Measurements from ENCODE around the gene KCNG2.

KCNG2 gene

DNA sequence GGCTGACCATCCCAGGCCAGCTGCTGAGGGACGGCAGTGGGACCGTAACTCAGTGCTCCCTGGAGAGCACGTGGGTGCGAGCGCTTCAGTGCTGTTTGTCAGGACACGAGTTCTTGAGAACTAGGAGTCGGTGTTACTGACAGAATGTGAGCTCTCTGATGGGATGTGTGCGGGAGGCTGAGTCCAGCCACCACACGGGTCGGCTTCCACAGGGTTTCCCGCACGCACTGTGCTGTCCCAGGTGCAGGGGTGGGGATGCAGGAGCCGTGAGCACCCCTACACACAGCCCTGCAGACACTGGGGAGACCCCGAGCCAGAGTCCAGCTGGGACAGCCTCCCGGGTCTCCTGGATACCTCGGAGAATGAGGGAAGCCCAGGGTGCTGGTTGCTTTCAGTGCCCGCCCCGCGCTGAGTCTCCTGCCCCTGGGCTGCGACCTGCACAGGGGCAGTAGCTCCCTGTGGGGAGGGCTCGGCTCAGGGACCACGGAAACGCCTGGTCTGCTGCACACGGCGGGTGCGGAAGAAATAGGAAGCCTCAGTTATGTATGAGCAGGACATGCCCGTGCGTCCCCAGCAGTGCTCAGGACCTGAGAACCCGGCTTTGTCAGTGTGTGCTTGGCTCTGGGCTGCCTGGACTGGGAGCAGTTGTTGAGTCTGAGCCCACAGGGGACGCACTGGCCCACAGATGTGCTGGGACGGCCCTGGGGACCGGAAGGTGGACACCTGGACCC, 71.2 kb downstream of the KCNG2 start:
- no peaks in the 10 kb centered on the region for H4K20me1 ChIP-seq (ENCODE audit: insufficient read depth, low read length)
- H3K4me1 ChIP-seq (ENCODE audit: insufficient read depth, low read length, severe bottlenecking): no peaks in the 10 kb centered on the region
- no peaks in the 10 kb centered on the region for H3K36me3 ChIP-seq (ENCODE audit: insufficient read depth, low read length)
- 0 out of 2 replicates have a peak, but pooled peaks cover 5% of the 10 kb centered on the region for H3K27me3 ChIP-seq (ENCODE audit: insufficient read depth, low read length)
- no peak overlapping the region for H3K4me3 ChIP-seq (ENCODE audit: low read depth, low read length, poor library complexity, severe bottlenecking)
- TF ChIP-seq, protein P1, sequence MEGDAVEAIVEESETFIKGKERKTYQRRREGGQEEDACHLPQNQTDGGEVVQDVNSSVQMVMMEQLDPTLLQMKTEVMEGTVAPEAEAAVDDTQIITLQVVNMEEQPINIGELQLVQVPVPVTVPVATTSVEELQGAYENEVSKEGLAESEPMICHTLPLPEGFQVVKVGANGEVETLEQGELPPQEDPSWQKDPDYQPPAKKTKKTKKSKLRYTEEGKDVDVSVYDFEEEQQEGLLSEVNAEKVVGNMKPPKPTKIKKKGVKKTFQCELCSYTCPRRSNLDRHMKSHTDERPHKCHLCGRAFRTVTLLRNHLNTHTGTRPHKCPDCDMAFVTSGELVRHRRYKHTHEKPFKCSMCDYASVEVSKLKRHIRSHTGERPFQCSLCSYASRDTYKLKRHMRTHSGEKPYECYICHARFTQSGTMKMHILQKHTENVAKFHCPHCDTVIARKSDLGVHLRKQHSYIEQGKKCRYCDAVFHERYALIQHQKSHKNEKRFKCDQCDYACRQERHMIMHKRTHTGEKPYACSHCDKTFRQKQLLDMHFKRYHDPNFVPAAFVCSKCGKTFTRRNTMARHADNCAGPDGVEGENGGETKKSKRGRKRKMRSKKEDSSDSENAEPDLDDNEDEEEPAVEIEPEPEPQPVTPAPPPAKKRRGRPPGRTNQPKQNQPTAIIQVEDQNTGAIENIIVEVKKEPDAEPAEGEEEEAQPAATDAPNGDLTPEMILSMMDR (IDR thresholded peaks at IDR 0.05; ENCODE audit: low read length): no peak
- no peak for TF ChIP-seq EZH2 (IDR thresholded peaks at IDR 0.05; ENCODE audit: borderline replicate concordance, low read length)
- no peaks in the 10 kb centered on the region for H3F3A ChIP-seq (ENCODE audit: insufficient read depth, low read length)
- no peak overlapping the region for H2AFZ ChIP-seq (ENCODE audit: low read length)
- H3K4me2 ChIP-seq (ENCODE audit: low read length): no peak overlapping the region
- no peak overlapping the region for H3K27ac ChIP-seq (ENCODE audit: low read depth, low read length, poor library complexity, severe bottlenecking)
- H3K9me2 ChIP-seq (ENCODE audit: low read depth, low read length): no peaks in the 10 kb centered on the region
- no peaks in the 10 kb centered on the region for H3K79me2 ChIP-seq (ENCODE audit: insufficient read depth, low read length)
- no peak overlapping the region for H3K9ac ChIP-seq (ENCODE audit: low read length)
- H3K9me3 ChIP-seq (ENCODE audit: low read length): no peaks in the 10 kb centered on the region

GRCh38 chr18:79869591-79870300, 72.0 kb downstream of the KCNG2 start:
- Histone ChIP-seq H4K20me1 (ENCODE audit: insufficient read depth, low read length) (no peaks in the 10 kb centered on the region), H3K9me3 (ENCODE audit: low read length) (no peaks in the 10 kb centered on the region), H3K36me3 (ENCODE audit: insufficient read depth, low read length) (no peaks in the 10 kb centered on the region), H3K27ac (ENCODE audit: low read depth, low read length, poor library complexity, severe bottlenecking) (no peak overlapping the region), H3K9ac (ENCODE audit: low read length) (no peak overlapping the region), H3K4me1 (ENCODE audit: insufficient read depth, low read length, severe bottlenecking) (no peaks in the 10 kb centered on the region), H3K4me3 (ENCODE audit: low read depth, low read length, poor library complexity, severe bottlenecking) (no peak overlapping the region), H2AFZ (ENCODE audit: low read length) (no peak overlapping the region), H3F3A (ENCODE audit: insufficient read depth, low read length) (no peaks in the 10 kb centered on the region), H3K4me2 (ENCODE audit: low read length) (no peak overlapping the region), H3K9me2 (ENCODE audit: low read depth, low read length) (no peaks in the 10 kb centered on the region), H3K27me3 (ENCODE audit: insufficient read depth, low read length) (0 out of 2 replicates have a peak, but pooled peaks cover 5% of the 10 kb centered on the region), H3K79me2 (ENCODE audit: insufficient read depth, low read length) (no peaks in the 10 kb centered on the region)
- TF ChIP-seq, protein P1 (IDR thresholded peaks at IDR 0.05; ENCODE audit: low read length): no peak
- TF ChIP-seq EZH2 (IDR thresholded peaks at IDR 0.05; ENCODE audit: borderline replicate concordance, low read length): no peak

- H3K4me2 ChIP-seq (ENCODE audit: low read length): no peak overlapping the region
- no peak overlapping the region for H3K27ac ChIP-seq (ENCODE audit: low read depth, low read length, poor library complexity, severe bottlenecking)
- H3K4me3 ChIP-seq (ENCODE audit: low read depth, low read length, poor library complexity, severe bottlenecking): no peak overlapping the region
- H3K27me3 ChIP-seq (ENCODE audit: insufficient read depth, low read length): 0 out of 2 replicates have a peak, but pooled peaks cover 5% of the 10 kb centered on the region
- H3F3A ChIP-seq (ENCODE audit: insufficient read depth, low read length): no peaks in the 10 kb centered on the region
- H2AFZ ChIP-seq (ENCODE audit: low read length): no peak overlapping the region
- TF ChIP-seq, protein P1 (IDR thresholded peaks at IDR 0.05; ENCODE audit: low read length): no peak
- TF ChIP-seq EZH2 (IDR thresholded peaks at IDR 0.05; ENCODE audit: borderline replicate concordance, low read length): no peak
- no peaks in the 10 kb centered on the region for H3K9me3 ChIP-seq (ENCODE audit: low read length)
- no peaks in the 10 kb centered on the region for H3K36me3 ChIP-seq (ENCODE audit: insufficient read depth, low read length)
- H3K9ac ChIP-seq (ENCODE audit: low read length): no peak overlapping the region
- no peaks in the 10 kb centered on the region for H3K9me2 ChIP-seq (ENCODE audit: low read depth, low read length)
- H3K79me2 ChIP-seq (ENCODE audit: insufficient read depth, low read length): no peaks in the 10 kb centered on the region
- H3K4me1 ChIP-seq (ENCODE audit: insufficient read depth, low read length, severe bottlenecking): no peaks in the 10 kb centered on the region
- no peaks in the 10 kb centered on the region for H4K20me1 ChIP-seq (ENCODE audit: insufficient read depth, low read length)
Observed at GRCh38 chr18:79870301-79871025, 72.7 kb downstream of the KCNG2 start.
